Natural killer cell (primary cell): ENCODE measurements around the gene MATN1. TPM values are rescaled to one million over a fixed set of nuclear protein-coding genes. Genes with fewer than 3 reads are reported as not detected.
A peak's percentile ranks its signal among the peaks of the same experiment; 100 is the strongest.

Experiments
- ATAC-seq, 3 donors: fragments of 150-1000 bp in 2 of 3; fragments of 200-7000 bp in 1 of 3; cut with Tn5 transposase; 1 replicate in 1 of 3; 2 replicates in 2 of 3; pipeline ENCODE4 v1.10.0; 2021; ENCODE audit warnings: mild to moderate bottlenecking in 2 of 3, moderate library complexity in 2 of 3
- DNase-seq, 2 donors: peaks; one replicate each; pipeline versions ENCODE4 v3.0.0 to v3.0.0-alpha.2; 2013 to 2021; ENCODE audit warnings: mixed read lengths in 1 of 2
- H3K27ac ChIP-seq: one replicate; pipeline ENCODE4 v1.5.1; 2013; ENCODE audit warnings: mild to moderate bottlenecking, low read length
- H3K27me3 ChIP-seq: one replicate; pipeline ENCODE4 v1.6.1; 2013; ENCODE audit warnings: low read length; ENCODE audit not compliant: control insufficient read depth, insufficient read depth
- H3K36me3 ChIP-seq: one replicate; pipeline ENCODE4 v1.6.1; 2013; ENCODE audit warnings: low read length; ENCODE audit not compliant: control insufficient read depth, insufficient read depth
- H3K4me1 ChIP-seq: one replicate; pipeline ENCODE4 v1.6.1; 2013; ENCODE audit warnings: low read length; ENCODE audit not compliant: control insufficient read depth, insufficient read depth
- H3K4me3 ChIP-seq: one replicate; pipeline ENCODE4 v1.5.1; 2013; ENCODE audit warnings: low read length
- H3K9me3 ChIP-seq: one replicate; pipeline ENCODE4 v1.6.1; 2013; ENCODE audit warnings: low read length; ENCODE audit not compliant: control insufficient read depth, insufficient read depth
- H3K27ac Mint-ChIP-seq, 2 donors: one replicate each; pipeline ENCODE4 v1.8.0; 2022; ENCODE audit warnings: mild to moderate bottlenecking in 2 of 2, mixed read lengths in 2 of 2, moderate library complexity in 1 of 2
- H3K27me3 Mint-ChIP-seq, 2 donors: one replicate each; pipeline ENCODE4 v1.8.0; 2022; ENCODE audit warnings: low read depth in 2 of 2, mixed read lengths in 2 of 2
- H3K36me3 Mint-ChIP-seq: one replicate; pipeline ENCODE4 v1.8.0; 2022; ENCODE audit warnings: mixed read lengths
- H3K4me1 Mint-ChIP-seq, 2 donors: one replicate each; pipeline ENCODE4 v1.8.0; 2022; ENCODE audit warnings: mixed read lengths in 2 of 2
- H3K4me3 Mint-ChIP-seq: one replicate; pipeline ENCODE4 v1.8.0; 2022; ENCODE audit warnings: mild to moderate bottlenecking, moderate library complexity, mixed read lengths
- H3K9me3 Mint-ChIP-seq, 2 donors: one replicate each; pipeline ENCODE4 v1.8.0; 2022; ENCODE audit warnings: mixed read lengths in 2 of 2
- CTCF ChIP-seq: fragments of 200-600 bp; IDR thresholded peaks from one replicate; pipeline ENCODE4 v1.8.0; 2022; ENCODE audit warnings: antibody characterized with exemption
- WGBS: methylation state at CpG from one replicate; pipeline ENCODE4 v1.1.7; 2013; ENCODE audit warnings: missing lambda C conversion rate; ENCODE audit not compliant: insufficient coverage; 5-methylcytosine and 5-hydroxymethylcytosine counted together
- intact Hi-C: fragments of 100-400 bp; cut with micrococcal nuclease; formaldehyde crosslinking; loops from one replicate; pipeline ENCODE4 v1.14.2; 2022
- total RNA-seq, 4 donors: library from RNA; stranded (reverse); fragments of 120-200 nt in 1 of 4; gene quantifications; one replicate each; pipeline versions ENCODE4 v1.2.3 to v1.2.4, GENCODE V29; 2013 to 2022

Gene MATN1
- total RNA-seq, 3 donors from 2014 or later (not counting 1 experiment from before 2014, with no cell fraction given): 0.93 to 1.7 (median 1.2) TPM

GRCh38 chr1:30750731-30751291, 27.4 kb upstream of the MATN1 start:
- Histone ChIP-seq H3K36me3 (peaks cover 38% of the 10 kb centered on the region), H3K4me1 (peaks cover 96% of the 10 kb centered on the region), H3K9me3 (no peaks in the 10 kb centered on the region), H3K4me3 (peak overlapping the region; percentile 11), H3K27me3 (no peaks in the 10 kb centered on the region), H3K27ac (peak overlapping the region; percentile 95)
- DNase-seq: peak in 1 of 2 donors; percentile 55
- Mint-ChIP-seq H3K27me3 (no peaks in the 10 kb centered on the region), H3K27ac (peak overlapping the region; percentile 99 to 100), H3K36me3 (no peaks in the 10 kb centered on the region), H3K4me3 (peak overlapping the region; percentile 81), H3K9me3 (no peaks in the 10 kb centered on the region), H3K4me1 (peaks cover 93 to 96% of the 10 kb centered on the region in 2 donors)
- intact Hi-C loops: loop anchor here (10.0 kb wide), 1 partner anchor 554 kb away; no protein-coding TSS in a partner anchor
- 15% methylated on average over 10 of the region's 10 CpGs for WGBS
- ATAC-seq: peak in 2 of 3 donors; percentile 9 to 14
- TF ChIP-seq CTCF: no peak

- H3K4me3 ChIP-seq: no peak overlapping the region
- Mint-ChIP-seq H3K4me1 (peaks cover 91 to 96% of the 10 kb centered on the region in 2 donors), H3K36me3 (no peaks in the 10 kb centered on the region), H3K27me3 (no peaks in the 10 kb centered on the region), H3K4me3 (peak overlapping the region; percentile 81), H3K9me3 (no peaks in the 10 kb centered on the region), H3K27ac (peak overlapping the region; percentile 99 to 100)
- H3K27ac ChIP-seq: peak overlapping the region; percentile 95
- WGBS: 33% methylated on average over 22 of the region's 23 CpGs
- ATAC-seq (peak; percentile 69 to 76 (median 73)), DNase-seq (peak; percentile 51 to 90)
- H3K36me3 ChIP-seq: peaks cover 38% of the 10 kb centered on the region
- H3K4me1 ChIP-seq: peaks cover 96% of the 10 kb centered on the region
- H3K27me3 ChIP-seq: no peaks in the 10 kb centered on the region
- intact Hi-C loops: loop anchor here (1.0 to 10.0 kb wide), 2 partner anchors 7 to 555 kb away; partner anchors contain the start of gene LAPTM5
- no peak for TF ChIP-seq CTCF
- no peaks in the 10 kb centered on the region for H3K9me3 ChIP-seq
Observed at GRCh38 chr1:30749691-30750583, 26.6 kb upstream of the MATN1 start.

- H3K9me3 Mint-ChIP-seq: no peaks in the 10 kb centered on the region
- H3K36me3 Mint-ChIP-seq: no peaks in the 10 kb centered on the region
- peaks cover 91 to 96% of the 10 kb centered on the region in 2 donors for H3K4me1 Mint-ChIP-seq
- 45% methylated on average over 13 of the region's 16 CpGs for WGBS
- H3K27me3 Mint-ChIP-seq: no peaks in the 10 kb centered on the region
- DNase-seq: peak in 1 of 2 donors; percentile 47
- no peaks in the 10 kb centered on the region for H3K27me3 ChIP-seq
- no peak for TF ChIP-seq CTCF
- peak overlapping the region; percentile 99 to 100 for H3K27ac Mint-ChIP-seq
- H3K36me3 ChIP-seq: peaks cover 38% of the 10 kb centered on the region
- no peak for ATAC-seq
- no peak overlapping the region for H3K4me3 ChIP-seq
- peaks cover 96% of the 10 kb centered on the region for H3K4me1 ChIP-seq
- peak overlapping the region; percentile 95 for H3K27ac ChIP-seq
- intact Hi-C loops: loop anchor here (1.0 kb wide), 1 partner anchor 8 kb away; the partner anchor contains the start of gene LAPTM5
- no peaks in the 10 kb centered on the region for H3K9me3 ChIP-seq
- H3K4me3 Mint-ChIP-seq: peak overlapping the region; percentile 81
Observed at GRCh38 chr1:30748699-30749401, 25.5 kb upstream of the MATN1 start.
